Measurements from ENCODE around the gene ERCC6L2. TPM values are rescaled to one million over a fixed set of nuclear protein-coding genes. Genes with fewer than 3 reads are reported as not detected.

Gene ERCC6L2
- total RNA-seq, 1 donor from 2014 or later, result 49.5 TPM

DNA sequence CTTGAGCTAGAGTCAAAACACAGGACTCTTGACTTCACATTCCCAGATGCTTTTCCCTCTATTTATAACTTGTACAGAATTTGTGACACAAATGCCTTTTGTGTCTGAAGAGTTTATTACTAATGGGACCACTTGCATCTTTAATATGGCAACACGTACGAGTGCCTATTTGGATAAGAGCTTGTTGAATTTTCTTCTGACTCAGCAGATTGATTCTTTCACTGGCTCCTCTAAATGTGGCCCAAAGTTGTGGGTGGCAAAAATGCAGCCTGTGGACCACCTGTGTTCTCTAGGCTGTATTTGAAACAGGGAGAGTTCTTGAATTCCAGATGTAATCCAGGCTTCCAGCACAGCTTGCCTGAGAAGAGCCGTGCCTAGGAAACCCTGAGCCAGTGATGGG is 34.1 kb upstream of the ERCC6L2 start:
- H3K27me3 Mint-ChIP-seq, result no peaks in the 10 kb centered on the region
- H3K27ac Mint-ChIP-seq, result no peak overlapping the region
- TF ChIP-seq, protein P1, sequence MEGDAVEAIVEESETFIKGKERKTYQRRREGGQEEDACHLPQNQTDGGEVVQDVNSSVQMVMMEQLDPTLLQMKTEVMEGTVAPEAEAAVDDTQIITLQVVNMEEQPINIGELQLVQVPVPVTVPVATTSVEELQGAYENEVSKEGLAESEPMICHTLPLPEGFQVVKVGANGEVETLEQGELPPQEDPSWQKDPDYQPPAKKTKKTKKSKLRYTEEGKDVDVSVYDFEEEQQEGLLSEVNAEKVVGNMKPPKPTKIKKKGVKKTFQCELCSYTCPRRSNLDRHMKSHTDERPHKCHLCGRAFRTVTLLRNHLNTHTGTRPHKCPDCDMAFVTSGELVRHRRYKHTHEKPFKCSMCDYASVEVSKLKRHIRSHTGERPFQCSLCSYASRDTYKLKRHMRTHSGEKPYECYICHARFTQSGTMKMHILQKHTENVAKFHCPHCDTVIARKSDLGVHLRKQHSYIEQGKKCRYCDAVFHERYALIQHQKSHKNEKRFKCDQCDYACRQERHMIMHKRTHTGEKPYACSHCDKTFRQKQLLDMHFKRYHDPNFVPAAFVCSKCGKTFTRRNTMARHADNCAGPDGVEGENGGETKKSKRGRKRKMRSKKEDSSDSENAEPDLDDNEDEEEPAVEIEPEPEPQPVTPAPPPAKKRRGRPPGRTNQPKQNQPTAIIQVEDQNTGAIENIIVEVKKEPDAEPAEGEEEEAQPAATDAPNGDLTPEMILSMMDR (IDR thresholded peaks at IDR 0.05; ENCODE audit: unreplicated experiment), result no peak
- H3K4me3 Mint-ChIP-seq (ENCODE audit: low read depth), result no peak overlapping the region
- H3K9me3 Mint-ChIP-seq (ENCODE audit: low read depth), result peaks cover 6% of the 10 kb centered on the region
- H3K36me3 Mint-ChIP-seq (ENCODE audit: insufficient read depth), result peaks cover 2% of the 10 kb centered on the region
- H3K4me1 Mint-ChIP-seq (ENCODE audit: low read depth), result peaks cover 5% of the 10 kb centered on the region
- DNase-seq (ENCODE audit: low spot score, unreplicated experiment), result no peak

DNA sequence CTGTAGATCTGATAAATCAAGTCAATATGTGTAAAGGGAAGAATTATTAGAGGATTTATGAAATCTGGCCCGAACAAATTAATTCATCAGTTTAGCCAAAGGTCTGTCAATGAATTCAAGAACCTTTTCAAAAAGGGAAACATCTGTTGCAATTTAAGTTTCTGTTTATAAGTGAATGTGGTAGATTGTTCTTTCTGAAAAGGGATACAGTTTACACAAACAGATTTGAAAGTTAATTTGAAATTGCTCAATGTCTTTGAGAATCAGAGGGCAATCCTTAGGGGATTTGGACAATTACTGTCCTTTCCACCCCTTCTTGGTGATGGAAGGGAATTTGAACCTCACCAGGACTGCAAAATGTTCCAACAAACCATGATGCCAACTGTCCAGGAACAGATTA is 29.7 kb upstream of the ERCC6L2 start:
- H3K27ac Mint-ChIP-seq, result no peak overlapping the region
- no peaks in the 10 kb centered on the region for H3K27me3 Mint-ChIP-seq
- DNase-seq (ENCODE audit: low spot score, unreplicated experiment), result no peak
- no peaks in the 10 kb centered on the region for H3K4me1 Mint-ChIP-seq (ENCODE audit: low read depth)
- H3K36me3 Mint-ChIP-seq (ENCODE audit: insufficient read depth), result peaks cover 14% of the 10 kb centered on the region
- peaks cover 10% of the 10 kb centered on the region for H3K9me3 Mint-ChIP-seq (ENCODE audit: low read depth)
- TF ChIP-seq, protein P1 (IDR thresholded peaks at IDR 0.05; ENCODE audit: unreplicated experiment), result no peak
- no peak overlapping the region for H3K4me3 Mint-ChIP-seq (ENCODE audit: low read depth)

DNA sequence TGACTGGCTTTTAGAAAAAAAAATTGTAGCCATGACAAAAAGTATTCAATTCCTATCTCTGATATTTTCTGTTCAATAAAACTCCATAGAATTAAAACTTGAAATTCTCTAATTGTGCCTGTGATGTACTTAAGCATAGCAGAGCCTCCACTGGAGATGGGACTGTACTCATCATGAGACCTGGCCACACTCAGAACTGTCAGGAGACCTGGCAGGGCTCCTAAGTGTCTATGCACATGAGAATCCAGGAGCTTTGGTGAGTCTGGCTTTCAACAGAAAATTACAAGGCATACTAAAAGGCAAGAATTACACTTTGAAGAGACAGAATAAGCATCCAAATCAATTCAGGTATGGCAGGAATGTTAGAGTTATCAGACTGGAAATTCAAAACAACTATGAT is 26.7 kb upstream of the ERCC6L2 start:
- no peak overlapping the region for H3K27ac Mint-ChIP-seq
- H3K4me3 Mint-ChIP-seq (ENCODE audit: low read depth), result no peak overlapping the region
- H3K27me3 Mint-ChIP-seq, result no peaks in the 10 kb centered on the region
- TF ChIP-seq, protein P1 (IDR thresholded peaks at IDR 0.05; ENCODE audit: unreplicated experiment), result no peak
- peaks cover 15% of the 10 kb centered on the region for H3K36me3 Mint-ChIP-seq (ENCODE audit: insufficient read depth)
- DNase-seq (ENCODE audit: low spot score, unreplicated experiment), result no peak
- H3K9me3 Mint-ChIP-seq (ENCODE audit: low read depth), result peaks cover 6% of the 10 kb centered on the region
- H3K4me1 Mint-ChIP-seq (ENCODE audit: low read depth), result no peaks in the 10 kb centered on the region

DNA sequence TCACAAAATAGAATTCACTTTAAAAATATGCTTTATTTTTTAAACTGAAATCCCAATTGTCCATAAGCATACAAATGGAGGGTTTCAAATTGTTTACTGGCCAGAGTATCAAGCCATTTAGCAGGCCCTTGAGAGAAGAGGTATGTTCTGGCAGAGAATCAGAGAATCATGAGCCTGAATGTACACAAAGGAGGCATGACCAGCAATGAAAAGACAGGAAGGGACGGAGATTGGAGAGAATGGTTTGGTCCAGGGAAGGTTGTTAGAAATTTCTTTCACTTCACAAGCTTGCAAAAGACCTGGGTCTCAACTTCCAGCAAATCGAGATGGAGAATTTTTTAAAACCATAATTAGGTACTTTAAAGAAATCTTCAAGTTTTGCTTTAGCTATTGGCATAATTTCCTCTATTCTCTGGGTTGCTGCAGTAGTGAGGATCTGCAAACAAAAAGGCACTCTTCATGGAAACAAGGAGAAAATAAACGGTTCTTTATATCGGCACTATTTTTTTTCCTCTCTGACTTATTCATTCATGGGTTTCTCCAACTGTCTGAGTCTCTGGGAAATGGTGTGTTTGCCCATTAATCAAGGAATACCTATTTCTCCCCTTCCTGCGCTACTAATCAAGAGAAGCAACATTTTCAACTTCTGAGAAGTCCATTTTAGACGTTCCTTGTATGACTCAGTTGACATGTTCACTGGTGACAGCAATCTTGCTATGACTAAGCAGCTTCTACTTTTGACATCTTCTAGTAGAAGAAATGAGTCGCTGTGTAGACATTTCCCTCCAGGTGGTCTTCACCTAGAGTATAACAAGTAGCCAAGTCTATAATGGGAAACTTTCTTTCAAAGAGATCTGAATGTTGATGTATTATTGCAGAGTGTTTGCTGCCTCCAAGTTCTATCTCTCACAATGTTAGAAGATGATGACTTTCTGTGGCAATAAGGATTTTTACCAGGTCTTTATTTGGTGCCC is 23.1 kb upstream of the ERCC6L2 start:
- H3K27ac Mint-ChIP-seq, result no peak overlapping the region
- no peaks in the 10 kb centered on the region for H3K27me3 Mint-ChIP-seq
- TF ChIP-seq, protein P1 (IDR thresholded peaks at IDR 0.05; ENCODE audit: unreplicated experiment), result no peak
- no peak overlapping the region for H3K4me3 Mint-ChIP-seq (ENCODE audit: low read depth)
- DNase-seq (ENCODE audit: low spot score, unreplicated experiment), result no peak
- peaks cover 6% of the 10 kb centered on the region for H3K9me3 Mint-ChIP-seq (ENCODE audit: low read depth)
- peaks cover 15% of the 10 kb centered on the region for H3K36me3 Mint-ChIP-seq (ENCODE audit: insufficient read depth)
- H3K4me1 Mint-ChIP-seq (ENCODE audit: low read depth), result peaks cover 8% of the 10 kb centered on the region

DNA sequence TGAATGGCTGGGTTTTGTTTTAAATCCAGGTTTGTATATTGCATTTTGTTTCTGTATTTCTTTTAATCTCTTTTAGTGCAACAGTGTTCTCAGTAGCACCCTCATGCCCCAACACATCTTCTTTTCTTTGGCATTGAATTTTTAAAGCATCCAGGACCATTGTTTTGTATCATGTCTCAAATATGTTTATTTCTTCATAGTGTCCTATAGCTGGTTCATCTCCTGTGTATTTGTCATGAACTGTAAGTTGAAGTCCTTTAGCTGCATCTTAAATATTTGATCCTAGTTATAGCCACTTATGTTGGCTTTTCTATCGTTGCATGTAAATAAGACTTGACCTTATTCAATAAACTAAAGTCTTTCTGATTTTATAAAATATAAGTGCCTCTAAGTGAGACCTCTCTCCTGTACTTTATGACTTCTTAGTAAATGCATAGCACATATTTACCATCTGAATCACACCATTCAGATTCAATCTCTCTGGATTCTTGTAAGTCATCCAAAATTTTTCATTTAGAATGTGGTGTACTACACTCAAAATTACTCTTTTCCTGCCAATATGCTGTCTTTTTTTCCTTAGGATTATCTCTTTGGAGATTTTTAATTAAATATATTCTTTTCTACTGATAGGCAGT is 21.0 kb upstream of the ERCC6L2 start:
- Mint-ChIP-seq H3K9me3 (ENCODE audit: low read depth) (peaks cover 3% of the 10 kb centered on the region), H3K4me1 (ENCODE audit: low read depth) (peaks cover 10% of the 10 kb centered on the region), H3K4me3 (ENCODE audit: low read depth) (no peak overlapping the region), H3K27ac (no peak overlapping the region), H3K36me3 (ENCODE audit: insufficient read depth) (peaks cover 3% of the 10 kb centered on the region), H3K27me3 (no peaks in the 10 kb centered on the region)
- TF ChIP-seq, protein P1 (IDR thresholded peaks at IDR 0.05; ENCODE audit: unreplicated experiment), result no peak
- DNase-seq (ENCODE audit: low spot score, unreplicated experiment), result no peak
